Epithelial cell of proximal tubule (primary cell): ENCODE measurements around the gene ADCK1. TPM values are rescaled to one million over a fixed set of nuclear protein-coding genes. Genes with fewer than 3 reads are reported as not detected.

Experiments used
- DNase-seq: peaks from one replicate; pipeline ENCODE4 v3.0.0-alpha.2; 2011; ENCODE audit warnings: low read depth
- H3K4me3 ChIP-seq: 2 replicates; pipeline ENCODE4 v1.5.1; 2011; ENCODE audit warnings: low read depth, mild to moderate bottlenecking, low read length
- CTCF ChIP-seq: conservative IDR thresholded peaks from 2 replicates; pipeline ENCODE4 v1.5.1; 2012; ENCODE audit warnings: low read depth, mild to moderate bottlenecking, low read length
- total RNA-seq: library from RNA; depleted of rRNA; stranded (reverse); fragments of >200 nt; gene quantifications from 2 replicates; pipeline ENCODE4 v1.2.3, GENCODE V29; 2015

ADCK1 gene
- total RNA-seq, 1 donor from 2014 or later, result 4.3 TPM

- DNase-seq, result no peak
- no peak for TF ChIP-seq CTCF
- H3K4me3 ChIP-seq, result no peak overlapping the region
Measured at GRCh38 chr14:77838831-77839511, 39.1 kb downstream of the ADCK1 start.

GRCh38 chr14:77843195-77843594 is 43.3 kb downstream of the ADCK1 start:
- no peak for DNase-seq
- TF ChIP-seq CTCF, result no peak
- H3K4me3 ChIP-seq, result no peak overlapping the region

- TF ChIP-seq CTCF, result no peak
- no peak overlapping the region for H3K4me3 ChIP-seq
- DNase-seq, result no peak
Measured at GRCh38 chr14:77843651-77844050, 43.7 kb downstream of the ADCK1 start.

GRCh38 chr14:77844802-77845201 is 44.9 kb downstream of the ADCK1 start:
- no peak for DNase-seq
- no peak overlapping the region for H3K4me3 ChIP-seq
- no peak for TF ChIP-seq CTCF

GRCh38 chr14:77848031-77848430 is 48.1 kb downstream of the ADCK1 start:
- peak; percentile 81 for DNase-seq
- TF ChIP-seq CTCF, result no peak
- no peak overlapping the region for H3K4me3 ChIP-seq

GRCh38 chr14:77849711-77850110 is 49.8 kb downstream of the ADCK1 start:
- DNase-seq, result no peak
- TF ChIP-seq CTCF, result no peak

GRCh38 chr14:77853919-77854318 is 54.0 kb downstream of the ADCK1 start:
- H3K4me3 ChIP-seq, result no peak overlapping the region
- DNase-seq, result no peak
- no peak for TF ChIP-seq CTCF

More at GRCh38 chr14:77849711-77850110, 49.8 kb downstream of the ADCK1 start:
- no peak overlapping the region for H3K4me3 ChIP-seq
